Muscle layer of colon (tissue), 2 donors: ENCODE measurements around the gene JOSD2.

Source experiments
- H3K27ac ChIP-seq: one replicate; pipeline ENCODE4 v1.7.0; 2013; ENCODE audit warnings: low read depth, mild to moderate bottlenecking, low read length, moderate library complexity
- H3K27me3 ChIP-seq, 2 donors: one replicate each; pipeline ENCODE4 v1.7.0; 2013; ENCODE audit warnings: low read length in 2 of 2, mild to moderate bottlenecking in 2 of 2; ENCODE audit not compliant: insufficient read depth in 2 of 2, control insufficient read depth in 1 of 2
- H3K36me3 ChIP-seq: one replicate; pipeline ENCODE4 v1.7.0; 2013; ENCODE audit warnings: mild to moderate bottlenecking, low read length; ENCODE audit not compliant: insufficient read depth
- H3K4me1 ChIP-seq: one replicate; pipeline ENCODE4 v1.7.0; 2013; ENCODE audit warnings: mild to moderate bottlenecking, low read length; ENCODE audit not compliant: insufficient read depth
- H3K4me3 ChIP-seq, 2 donors: one replicate each; pipeline ENCODE4 v1.7.0; 2013; ENCODE audit warnings: low read length in 2 of 2, low read depth in 1 of 2, mild to moderate bottlenecking in 1 of 2, moderate library complexity in 1 of 2
- H3K9ac ChIP-seq: one replicate; pipeline ENCODE4 v1.7.0; 2013; ENCODE audit warnings: low read length
- H3K9me3 ChIP-seq: one replicate; pipeline ENCODE4 v1.7.0; 2013; ENCODE audit warnings: mild to moderate bottlenecking, low read length
- donor health status: abdominal sarcoma.
- donor health status: Adenocarcinoma of cecum.

The JOSD2 gene

GRCh38 chr19:50498219-50499056 is 12.6 kb downstream of the JOSD2 start:
- no peak overlapping the region for H3K27ac ChIP-seq
- H3K9ac ChIP-seq, result no peak overlapping the region
- no peaks in the 10 kb centered on the region for H3K4me1 ChIP-seq

GRCh38 chr19:50497022-50497405 is 14.0 kb downstream of the JOSD2 start:
- Histone ChIP-seq H3K36me3 (no peaks in the 10 kb centered on the region), H3K9me3 (no peaks in the 10 kb centered on the region), H3K27ac (no peak overlapping the region), H3K4me1 (no peaks in the 10 kb centered on the region), H3K9ac (no peak overlapping the region), H3K4me3 (no peak overlapping the region), H3K27me3 (no peaks in the 10 kb centered on the region)

More at GRCh38 chr19:50498219-50499056, 12.6 kb downstream of the JOSD2 start:
- no peaks in the 10 kb centered on the region for H3K36me3 ChIP-seq
- H3K27me3 ChIP-seq, result no peaks in the 10 kb centered on the region
- H3K9me3 ChIP-seq, result no peaks in the 10 kb centered on the region
- no peak overlapping the region for H3K4me3 ChIP-seq

DNA sequence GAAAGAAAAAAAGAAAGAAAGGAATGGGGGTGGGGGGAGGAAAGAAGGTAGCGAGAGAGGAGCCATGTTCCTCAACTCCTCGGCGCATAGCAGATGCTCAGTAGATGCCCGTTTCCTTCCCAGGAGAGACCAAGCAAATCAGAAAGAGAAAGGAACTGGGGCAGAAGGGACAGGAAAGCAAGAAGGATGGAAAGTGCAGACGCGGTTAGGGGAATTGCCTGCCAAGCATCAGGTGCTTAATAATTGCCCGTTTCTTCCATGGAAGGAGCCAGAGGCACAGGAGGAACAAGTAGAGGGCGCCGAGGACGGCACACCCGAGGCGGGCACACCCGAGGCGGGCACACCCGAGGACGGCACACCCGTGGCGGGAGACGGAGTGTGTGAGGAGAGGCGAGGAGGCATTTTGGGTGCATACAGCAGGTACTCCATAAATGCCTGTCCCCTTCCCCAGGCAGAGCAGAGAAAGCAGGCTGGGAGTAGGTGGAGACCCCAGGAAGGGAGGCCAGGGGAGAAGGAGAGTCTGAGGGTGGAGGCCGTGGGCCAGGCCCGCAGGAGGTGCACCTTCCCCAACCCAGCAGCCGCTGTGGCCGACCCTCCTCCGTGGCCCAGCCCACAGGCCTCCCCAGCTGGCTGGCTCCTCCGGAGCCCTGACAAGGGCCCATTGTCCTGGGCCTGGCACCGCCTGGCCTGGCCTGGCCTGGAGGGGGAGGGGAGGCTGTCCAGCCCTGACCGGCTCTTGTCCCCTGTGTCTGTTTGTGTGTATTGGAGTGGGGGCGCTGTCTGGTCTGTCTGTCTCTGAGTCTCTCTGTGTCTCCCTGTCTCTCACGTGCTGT is 14.6 kb downstream of the JOSD2 start:
- H3K27ac ChIP-seq, result no peak overlapping the region
- H3K27me3 ChIP-seq, result no peaks in the 10 kb centered on the region
- no peaks in the 10 kb centered on the region for H3K36me3 ChIP-seq
- no peak overlapping the region for H3K4me3 ChIP-seq
- H3K9me3 ChIP-seq, result no peaks in the 10 kb centered on the region
- no peaks in the 10 kb centered on the region for H3K4me1 ChIP-seq
- no peak overlapping the region for H3K9ac ChIP-seq

DNA sequence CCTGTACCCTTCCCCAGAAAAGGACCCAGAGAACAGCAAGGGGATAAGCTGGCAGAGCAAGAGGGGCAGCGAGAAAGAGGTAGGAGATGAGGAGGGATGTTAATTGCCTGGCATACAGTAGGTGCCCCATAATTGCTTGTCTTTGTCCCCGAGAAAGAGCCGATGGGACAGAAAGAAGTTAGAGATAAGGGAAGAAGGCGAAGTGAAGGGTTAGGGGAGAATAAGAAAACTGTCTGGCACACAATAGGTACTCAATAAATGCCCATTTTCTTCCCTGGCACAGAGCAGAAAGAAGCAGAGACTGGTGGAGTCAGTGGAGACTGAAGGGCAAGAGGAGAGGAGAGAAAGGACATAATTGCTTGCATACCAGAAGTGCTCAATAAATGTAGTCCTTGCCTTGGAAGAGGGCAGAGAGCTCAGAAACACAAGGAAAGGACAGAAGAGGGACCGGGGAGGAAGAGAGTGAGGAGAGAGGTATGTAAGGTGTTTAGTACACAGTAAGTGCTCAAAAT is 15.9 kb downstream of the JOSD2 start:
- H3K27me3 ChIP-seq, result peaks cover 0 to 7% of the 10 kb centered on the region in 2 donors
- no peaks in the 10 kb centered on the region for H3K36me3 ChIP-seq
- H3K9me3 ChIP-seq, result no peaks in the 10 kb centered on the region
- H3K9ac ChIP-seq, result no peak overlapping the region
- H3K4me3 ChIP-seq, result no peak overlapping the region
- H3K27ac ChIP-seq, result no peak overlapping the region
- no peaks in the 10 kb centered on the region for H3K4me1 ChIP-seq

- Histone ChIP-seq H3K36me3 (no peaks in the 10 kb centered on the region), H3K9me3 (no peaks in the 10 kb centered on the region), H3K27me3 (peaks cover 0 to 8% of the 10 kb centered on the region in 2 donors), H3K9ac (no peak overlapping the region), H3K4me3 (no peak overlapping the region), H3K4me1 (no peaks in the 10 kb centered on the region), H3K27ac (no peak overlapping the region)
Observed at GRCh38 chr19:50494186-50495019, 16.6 kb downstream of the JOSD2 start.

DNA sequence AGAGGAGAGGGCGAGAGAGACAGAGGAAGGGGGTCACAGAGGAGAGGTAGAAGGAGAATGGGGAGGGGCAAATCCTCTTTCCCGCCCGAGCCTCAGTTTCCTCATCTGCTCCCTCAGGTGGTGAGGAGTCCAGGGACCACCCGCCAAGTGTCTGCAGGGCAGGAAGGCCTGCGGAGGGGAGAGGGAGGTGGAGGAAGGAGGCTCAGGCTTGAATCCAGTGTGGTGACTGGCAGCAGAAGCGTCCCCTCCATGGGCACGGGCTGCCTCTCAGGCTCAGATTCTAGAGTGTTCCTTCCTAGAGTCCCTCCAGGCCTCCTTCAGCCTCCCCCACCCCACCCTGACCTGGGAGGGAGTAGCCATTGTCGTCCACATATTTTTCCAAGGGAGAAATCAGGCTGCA is 17.8 kb downstream of the JOSD2 start:
- no peak overlapping the region for H3K9ac ChIP-seq
- H3K27ac ChIP-seq, result no peak overlapping the region
- H3K9me3 ChIP-seq, result no peaks in the 10 kb centered on the region
- H3K4me1 ChIP-seq, result no peaks in the 10 kb centered on the region
- no peak overlapping the region for H3K4me3 ChIP-seq
- H3K36me3 ChIP-seq, result no peaks in the 10 kb centered on the region
- peaks cover 8 to 19% of the 10 kb centered on the region in 2 donors for H3K27me3 ChIP-seq

GRCh38 chr19:50492303-50493052 is 18.5 kb downstream of the JOSD2 start:
- no peak overlapping the region for H3K9ac ChIP-seq
- peaks cover 11 to 23% of the 10 kb centered on the region in 2 donors for H3K27me3 ChIP-seq
- H3K9me3 ChIP-seq, result no peaks in the 10 kb centered on the region
- no peaks in the 10 kb centered on the region for H3K4me1 ChIP-seq
- H3K4me3 ChIP-seq, result no peak overlapping the region
- H3K36me3 ChIP-seq, result no peaks in the 10 kb centered on the region
- no peak overlapping the region for H3K27ac ChIP-seq

GRCh38 chr19:50490991-50491472 is 20.0 kb downstream of the JOSD2 start:
- peaks cover 21 to 31% of the 10 kb centered on the region in 2 donors for H3K27me3 ChIP-seq
- H3K9ac ChIP-seq, result no peak overlapping the region
- H3K27ac ChIP-seq, result no peak overlapping the region
- H3K9me3 ChIP-seq, result no peaks in the 10 kb centered on the region
- H3K36me3 ChIP-seq, result no peaks in the 10 kb centered on the region
- H3K4me1 ChIP-seq, result no peaks in the 10 kb centered on the region
- no peak overlapping the region for H3K4me3 ChIP-seq

GRCh38 chr19:50490411-50490811 is 20.6 kb downstream of the JOSD2 start:
- Histone ChIP-seq H3K4me3 (no peak overlapping the region), H3K27ac (no peak overlapping the region), H3K4me1 (no peaks in the 10 kb centered on the region), H3K27me3 (peaks cover 21 to 31% of the 10 kb centered on the region in 2 donors), H3K9me3 (no peaks in the 10 kb centered on the region), H3K9ac (no peak overlapping the region), H3K36me3 (no peaks in the 10 kb centered on the region)

DNA sequence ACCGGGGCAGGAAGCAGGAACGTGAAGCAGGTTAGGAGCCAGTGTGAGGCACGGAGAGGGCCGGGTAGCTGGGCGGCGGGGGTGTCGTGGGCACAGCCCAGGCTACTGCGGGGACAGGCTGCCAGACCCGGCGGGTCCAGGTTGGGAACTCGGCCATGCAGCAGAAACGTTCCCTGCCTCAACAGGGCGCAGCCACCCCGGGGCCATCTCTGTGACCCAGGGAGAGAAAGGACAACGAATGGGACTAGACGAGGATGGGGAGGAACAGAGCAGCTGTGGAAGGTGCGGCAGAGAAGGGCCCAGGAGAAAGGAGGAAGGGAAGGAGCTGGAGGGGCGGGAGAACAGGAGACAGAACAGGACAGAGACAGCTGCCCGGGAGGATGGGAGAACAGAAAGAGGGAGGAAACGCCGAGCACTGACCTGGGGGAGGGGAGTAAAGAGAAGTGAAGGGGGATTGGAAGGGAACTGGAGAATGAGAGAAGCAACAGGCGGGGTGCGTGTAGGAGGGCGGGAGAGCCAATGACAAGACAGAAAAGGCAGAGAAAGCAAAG is 21.5 kb downstream of the JOSD2 start:
- Histone ChIP-seq H3K4me3 (no peak overlapping the region), H3K36me3 (no peaks in the 10 kb centered on the region), H3K9ac (no peak overlapping the region), H3K27ac (no peak overlapping the region), H3K27me3 (peaks cover 21 to 31% of the 10 kb centered on the region in 2 donors), H3K4me1 (no peaks in the 10 kb centered on the region), H3K9me3 (no peaks in the 10 kb centered on the region)
